Breast epithelium (tissue), 4 donors: ENCODE measurements around the gene SIL1. TPM values are rescaled to one million over a fixed set of nuclear protein-coding genes. Genes with fewer than 3 reads are reported as not detected.

Experiments used
- DNase-seq, 2 donors: peaks; one replicate each; pipeline ENCODE4 v3.0.0-alpha.2; 2019; ENCODE audit warnings: low spot score in 2 of 2
- H3K27ac ChIP-seq, 2 donors: fragments of 200-600 bp; sonication (generic) in 1 of 2; one replicate each; pipeline ENCODE4 v1.5.1; 2016 to 2019; ENCODE audit warnings: mild to moderate bottlenecking in 1 of 2
- H3K27me3 ChIP-seq, 2 donors: fragments of 200-600 bp; sonication (generic) in 1 of 2; one replicate each; pipeline versions ENCODE4 v1.5.1 to v1.6.0; 2017 to 2019; ENCODE audit warnings: control low read depth in 1 of 2, mild to moderate bottlenecking in 1 of 2
- H3K36me3 ChIP-seq: fragments of 200-600 bp; one replicate; pipeline ENCODE4 v1.5.1; 2019
- H3K4me1 ChIP-seq, 2 donors: fragments of 200-600 bp; sonication (generic); one replicate each; pipeline ENCODE4 v1.5.1; 2016 to 2019; ENCODE audit warnings: control low read depth in 1 of 2
- H3K4me3 ChIP-seq, 3 donors: fragments of 200-600 bp; sonication (generic); 1 replicate in 2 of 3; 2 replicates in 1 of 3; pipeline ENCODE4 v1.5.1; 2016 to 2019; ENCODE audit warnings: mild to moderate bottlenecking in 3 of 3, moderate library complexity in 2 of 3
- H3K9me3 ChIP-seq, 2 donors: fragments of 200-600 bp; sonication (generic) in 1 of 2; one replicate each; pipeline ENCODE4 v1.5.1; 2016 to 2019; ENCODE audit warnings: control low read depth in 1 of 2
- CTCF ChIP-seq, 3 donors: fragments of 450-650 bp; IDR thresholded peaks; one replicate each; pipeline ENCODE4 v1.5.1; 2016 to 2017; ENCODE audit warnings: antibody characterized with exemption in 3 of 3, mild to moderate bottlenecking in 3 of 3, moderate library complexity in 3 of 3
- POLR2A ChIP-seq: fragments of 450-650 bp; IDR thresholded peaks from one replicate; pipeline ENCODE4 v1.6.1; 2016; ENCODE audit warnings: antibody characterized with exemption, mild to moderate bottlenecking, moderate library complexity
- POLR2AphosphoS5 ChIP-seq, 3 donors: sonication (generic); formaldehyde crosslinking; IDR thresholded peaks; one replicate each; pipeline ENCODE4 v1.6.1; 2017; ENCODE audit warnings: antibody characterized with exemption in 3 of 3
- intact Hi-C: fragments of 100-400 bp; cut with DNase I; formaldehyde crosslinking; loops from one replicate; pipeline ENCODE4 v1.15.1; 2023; ENCODE audit warnings: low total_unique reads
- total RNA-seq, 3 donors: library from RNA; depleted of rRNA; stranded (reverse); fragments of >200 nt; gene quantifications; one replicate each; pipeline ENCODE4 v1.1.0, GENCODE V29; 2016

Gene SIL1
- total RNA-seq, 3 donors from 2014 or later, result 29.9 to 63.9 (median 48.2) TPM

GRCh38 chr5:139212906-139213305 lies 14.7 kb upstream of the SIL1 start:
- Histone ChIP-seq H3K4me1 (no peaks in the 10 kb centered on the region), H3K27me3 (no peaks in the 10 kb centered on the region), H3K36me3 (no peaks in the 10 kb centered on the region), H3K9me3 (no peaks in the 10 kb centered on the region), H3K4me3 (no peak overlapping the region), H3K27ac (no peak overlapping the region)
- intact Hi-C loops, result no loop called here
- DNase-seq, result no peak
- no peak for TF ChIP-seq POLR2AphosphoS5 (IDR thresholded peaks at IDR 0.05)
- TF ChIP-seq CTCF (IDR thresholded peaks at IDR 0.05), result no peak

- no peak overlapping the region for H3K4me3 ChIP-seq
- intact Hi-C loops, result no loop called here
- H3K9me3 ChIP-seq, result no peaks in the 10 kb centered on the region
- no peak for DNase-seq
- no peaks in the 10 kb centered on the region for H3K36me3 ChIP-seq
- H3K27ac ChIP-seq, result no peak overlapping the region
- TF ChIP-seq POLR2A, result no peak
- H3K4me1 ChIP-seq, result no peaks in the 10 kb centered on the region
- no peaks in the 10 kb centered on the region for H3K27me3 ChIP-seq
Observed at GRCh38 chr5:139212486-139212885, 14.3 kb upstream of the SIL1 start.

- intact Hi-C loops, result no loop called here
Observed at GRCh38 chr5:139210585-139210984, 12.4 kb upstream of the SIL1 start.

GRCh38 chr5:139207297-139208000 lies 9.3 kb upstream of the SIL1 start:
- no peak for DNase-seq
- Histone ChIP-seq H3K9me3 (no peaks in the 10 kb centered on the region), H3K27ac (no peak overlapping the region), H3K4me3 (no peak overlapping the region), H3K36me3 (no peaks in the 10 kb centered on the region), H3K27me3 (no peaks in the 10 kb centered on the region), H3K4me1 (no peaks in the 10 kb centered on the region)
- TF ChIP-seq POLR2A (no peak), POLR2AphosphoS5 (IDR thresholded peaks at IDR 0.05) (no peak), CTCF (IDR thresholded peaks at IDR 0.05) (no peak)
- intact Hi-C loops, result no loop called here

More at GRCh38 chr5:139210585-139210984, 12.4 kb upstream of the SIL1 start:
- Histone ChIP-seq H3K9me3 (no peaks in the 10 kb centered on the region), H3K27ac (no peak overlapping the region), H3K36me3 (no peaks in the 10 kb centered on the region), H3K4me3 (no peak overlapping the region), H3K4me1 (no peaks in the 10 kb centered on the region), H3K27me3 (no peaks in the 10 kb centered on the region)
- DNase-seq, result no peak
- TF ChIP-seq POLR2A (no peak), CTCF (IDR thresholded peaks at IDR 0.05) (no peak), POLR2AphosphoS5 (IDR thresholded peaks at IDR 0.05) (no peak)

GRCh38 chr5:139205586-139205985 lies 7.4 kb upstream of the SIL1 start:
- no peak overlapping the region for H3K27ac ChIP-seq
- TF ChIP-seq CTCF (IDR thresholded peaks at IDR 0.05), result no peak
- TF ChIP-seq POLR2AphosphoS5 (IDR thresholded peaks at IDR 0.05), result no peak
- TF ChIP-seq POLR2A, result no peak
- intact Hi-C loops, result no loop called here

More at GRCh38 chr5:139205586-139205985, 7.4 kb upstream of the SIL1 start:
- no peaks in the 10 kb centered on the region for H3K27me3 ChIP-seq
- H3K9me3 ChIP-seq, result no peaks in the 10 kb centered on the region
- no peak overlapping the region for H3K4me3 ChIP-seq
- DNase-seq, result no peak
- no peaks in the 10 kb centered on the region for H3K36me3 ChIP-seq
- no peaks in the 10 kb centered on the region for H3K4me1 ChIP-seq
